HepG2 (cell line): ENCODE results near the gene PPP2R2B. TPM values are rescaled to one million over a fixed set of nuclear protein-coding genes. Genes with fewer than 3 reads are reported as not detected.

Experiments
- ATAC-seq: fragments of 200-7000 bp; cut with Tn5 transposase; 3 replicates; pipeline ENCODE4 v1.9.1; 2020; ENCODE audit warnings: mild to moderate bottlenecking, moderate library complexity
- BruUV-seq: library from RNA; stranded (reverse); fragments of 400-500 nt; replicated peaks from 2 replicates; lab custom pipeline; 2021; lab: Mats Ljungman, UMichigan
- CTCF ChIA-PET: fragments of 300-600 bp; formaldehyde crosslinking; extraction: SDS; loops from one replicate; lab custom pipeline; 2021; ENCODE audit warnings: low total read pairs, inconsistent platforms, low intra/inter-chr PET ratio; lab: Yijun Ruan, JAX
- POLR2A ChIA-PET: fragments of 350-600 bp; sonication (Branson Sonifier 250); formaldehyde crosslinking; loops from one replicate; lab custom pipeline; 2020; ENCODE audit warnings: antibody characterized with exemption, inconsistent platforms; lab: Yijun Ruan, JAX
- DNase-seq: peaks from one replicate; pipeline ENCODE4 v3.0.0-alpha.2; 2015; ENCODE audit warnings: low spot score
- FAIRE-seq: peaks from 3 replicates; lab custom pipeline; 2011; peaks lifted over from hg19 to GRCh38; lab: Jason Lieb, UNC
- H2AFZ ChIP-seq: one replicate; pipeline ENCODE4 v1.6.1; 2011; ENCODE audit warnings: low read length, inconsistent platforms
- H3K27ac ChIP-seq: fragments of 300-600 bp; 3 replicates; pipeline ENCODE4 v1.8.0; 2011; ENCODE audit warnings: mixed run types, mild to moderate bottlenecking, mixed read lengths, low read length, inconsistent platforms; ENCODE audit not compliant: insufficient read depth; ENCODE audit errors: extremely low read length
- H3K27me3 ChIP-seq, 2 experiments: fragments of 200-600 bp in 1 of 2; 2 replicates in 1 of 2; 3 replicates in 1 of 2; pipeline versions ENCODE4 v1.6.0 to v1.8.0; 2011; ENCODE audit warnings: low read length in 2 of 2, mild to moderate bottlenecking in 2 of 2, moderate library complexity in 2 of 2, inconsistent platforms in 1 of 2; ENCODE audit not compliant: insufficient read depth in 2 of 2, control insufficient read depth in 1 of 2
- H3K36me3 ChIP-seq, 2 experiments: fragments of 200-600 bp in 1 of 2; replicated peaks in 1 of 2; 2 replicates in 1 of 2; 3 replicates in 1 of 2; pipeline versions ENCODE4 v1.5.1 to v1.8.0; 2011; ENCODE audit warnings: low read length in 2 of 2, inconsistent platforms in 1 of 2; ENCODE audit not compliant: insufficient read depth in 2 of 2, control insufficient read depth in 1 of 2
- H3K4me1 ChIP-seq: 2 replicates; pipeline ENCODE4 v1.5.1; 2012; ENCODE audit warnings: low read length, inconsistent platforms; ENCODE audit not compliant: insufficient read depth
- H3K4me2 ChIP-seq: 2 replicates; pipeline ENCODE4 v1.6.0; 2011; ENCODE audit warnings: low read depth, low read length, inconsistent platforms
- H3K4me3 ChIP-seq, 3 experiments: fragments of 200-600 bp in 1 of 3; sonication (generic), shearing (Covaris generic) in 1 of 3; replicated peaks in 1 of 3; 2 replicates each; pipeline ENCODE4 v1.5.1; 2011 to 2016; ENCODE audit warnings: low read length in 3 of 3, inconsistent platforms in 2 of 3, low read depth in 2 of 3, mild to moderate bottlenecking in 2 of 3, control low read depth in 1 of 3, mixed read lengths in 1 of 3; ENCODE audit not compliant: insufficient read depth in 1 of 3
- H3K79me2 ChIP-seq: one replicate; pipeline ENCODE4 v1.6.1; 2011; ENCODE audit warnings: low read length, inconsistent platforms; ENCODE audit not compliant: insufficient read depth
- H3K9ac ChIP-seq: 2 replicates; pipeline ENCODE4 v1.6.0; 2011; ENCODE audit warnings: mild to moderate bottlenecking, low read depth, low read length, inconsistent platforms; ENCODE audit not compliant: insufficient read depth
- H3K9me3 ChIP-seq: 2 replicates; pipeline ENCODE4 v1.5.1; 2012; ENCODE audit warnings: mild to moderate bottlenecking, low read length
- H4K20me1 ChIP-seq: 2 replicates; pipeline ENCODE4 v1.6.0; 2011; ENCODE audit warnings: inconsistent platforms, mild to moderate bottlenecking, low read length, moderate library complexity; ENCODE audit not compliant: insufficient read depth
- ARNT ChIP-seq: fragments of 450-650 bp; IDR thresholded peaks from 2 replicates; pipeline ENCODE4 v1.6.1; 2017
- GABPB1 ChIP-seq: IDR thresholded peaks from 2 replicates; pipeline ENCODE4 v1.6.1; 2016; ENCODE audit warnings: mild to moderate bottlenecking, missing genetic modification reagents, moderate library complexity, missing compliant biosample characterization
- HNF4A ChIP-seq: sonication (generic); formaldehyde crosslinking; IDR thresholded peaks from 2 replicates; pipeline ENCODE4 v1.4.0; 2020; ENCODE audit warnings: missing genetic modification reagents
- MIER3 ChIP-seq: IDR thresholded peaks from 2 replicates; pipeline ENCODE4 v1.6.1; 2016; ENCODE audit warnings: missing compliant biosample characterization, borderline replicate concordance
- MIXL1 ChIP-seq: IDR thresholded peaks from 2 replicates; pipeline ENCODE4 v1.6.1; 2016
- MTF1 ChIP-seq: sonication (generic); formaldehyde crosslinking; IDR thresholded peaks from 2 replicates; pipeline ENCODE4 v1.5.0; 2020; ENCODE audit warnings: missing genetic modification reagents
- NRL ChIP-seq: sonication (generic); formaldehyde crosslinking; IDR thresholded peaks from 2 replicates; pipeline ENCODE4 v1.5.0; 2020; ENCODE audit warnings: missing genetic modification reagents, mild to moderate bottlenecking, moderate library complexity, borderline replicate concordance
- RELA ChIP-seq: sonication (generic); formaldehyde crosslinking; IDR thresholded peaks from 2 replicates; pipeline ENCODE4 v1.4.0; 2020; ENCODE audit warnings: missing genetic modification reagents
- SNAPC4 ChIP-seq: sonication (generic); formaldehyde crosslinking; IDR thresholded peaks from 2 replicates; pipeline ENCODE4 v1.4.0; 2020; ENCODE audit warnings: mild to moderate bottlenecking, missing genetic modification reagents
- WGBS: methylation state at CpG from one replicate; pipeline ENCODE4 v1.1.6; 2017; ENCODE audit warnings: low lambda C conversion rate; 5-methylcytosine and 5-hydroxymethylcytosine counted together
- in situ Hi-C: cut with HindIII; loops from 2 replicates; pipeline ENCODE4 v1.10.0; 2017; ENCODE audit warnings: low pct_unique_long_range_greater_than_20kb; ENCODE audit not compliant: extremely low pct_ligation_motif_present
- intact Hi-C: fragments of 100-400 bp; cut with micrococcal nuclease; formaldehyde crosslinking; loops from one replicate; pipeline ENCODE4 v1.10.0; 2022; ENCODE audit not compliant: unreplicated experiment
- polyA plus RNA-seq, 8 experiments: library from polyadenylated mRNA; depleted of rRNA in 3 of 8; stranded (reverse) in 7 of 8; unstranded in 1 of 8; fragments of >200 nt; fragmentation: Illumina TruSeq in 4 of 8; extraction: Trizol in 4 of 8; gene quantifications; 2 replicates each; pipeline versions ENCODE4 v1.2.1 to v1.2.3, GENCODE V29; 2011 to 2016; ENCODE audit warnings: low read depth in 4 of 8, missing spikeins in 1 of 8, mixed read lengths in 1 of 8; ENCODE audit not compliant: insufficient read depth in 1 of 8
- total RNA-seq, 5 experiments: library from RNA; depleted of rRNA; stranded (reverse); fragments of >200 nt; fragmentation: Illumina TruSeq; extraction: Trizol; gene quantifications; 2 replicates each; pipeline ENCODE4 v1.2.3, GENCODE V29; 2016; ENCODE audit warnings: low read depth in 1 of 5

PPP2R2B gene
- total and polyA plus RNA-seq, 2 of the 13 experiments (the other 11 are each of a cell fraction or from before 2014, with no cell fraction given): not detected

GRCh38 chr5:146647656-146648199, 230.8 kb downstream of the PPP2R2B start:
- H3K27ac ChIP-seq: no peak overlapping the region
- in situ Hi-C loops: no loop called here
- H3K4me3 ChIP-seq: no peak overlapping the region
- BruUV-seq: no TSS peak
- intact Hi-C loops: no loop called here
- POLR2A ChIA-PET: no interaction called here
- CTCF ChIA-PET: no interaction called here
- DNase-seq (no peak), ATAC-seq (no peak), FAIRE-seq (no peak)
- WGBS: 0% methylated on average over 2 of the region's 3 CpGs
- TF ChIP-seq SNAPC4: no peak
- TF ChIP-seq NRL: no peak
- no peak for TF ChIP-seq HNF4A (CRISPR knock-in tag)
- no peak for TF ChIP-seq ARNT
- no peak for TF ChIP-seq MIER3 (CRISPR knock-in tag)
- no peak for TF ChIP-seq MIXL1 (CRISPR knock-in tag)
- no peak for TF ChIP-seq GABPB1 (CRISPR knock-in tag)
- TF ChIP-seq MTF1: no peak
- no peak for TF ChIP-seq RELA (CRISPR knock-in tag)
- no peak overlapping the region for H3K9ac ChIP-seq
- H3K36me3 ChIP-seq: no peaks in the 10 kb centered on the region
- no peaks in the 10 kb centered on the region for H3K4me1 ChIP-seq
- no peaks in the 10 kb centered on the region for H4K20me1 ChIP-seq
- H3K9me3 ChIP-seq: no peaks in the 10 kb centered on the region
- no peaks in the 10 kb centered on the region for H3K79me2 ChIP-seq
- no peak overlapping the region for H3K4me2 ChIP-seq
- H2AFZ ChIP-seq: no peak overlapping the region
- H3K27me3 ChIP-seq: no peaks in the 10 kb centered on the region; a peak in 1 of 5 replicates
